Activated CD4-positive, alpha-beta memory T cell treated with anti-CD3 and anti-CD28 coated beads, Interleukin-2, amount 10 ng/mL, durations not matched to agents 7 days and 5 days (primary cell): ENCODE results near the gene SAMHD1. TPM values are rescaled to one million over a fixed set of nuclear protein-coding genes. Genes with fewer than 3 reads are reported as not detected.

Source experiments
- total RNA-seq, 2 experiments: library from RNA; stranded (reverse); gene quantifications; one replicate each; pipeline ENCODE4 v1.2.3, GENCODE V29; 2021

SAMHD1 gene
- total RNA-seq, 2 experiments from 2014 or later, result 272 TPM

Other genes starting within 250 kb of the SAMHD1 start
- gene NDRG3, start 205.6 kb downstream of the SAMHD1 start, total RNA-seq, result 10 to 100 TPM; 32.8 to 33.7 TPM
- 10 to 100 TPM; 31.9 to 32.0 TPM for gene DSN1, start 177.9 kb downstream of the SAMHD1 start, total RNA-seq
- not detected for gene TLDC2, start 75.6 kb downstream of the SAMHD1 start, total RNA-seq
- gene RBL1, start 144.3 kb upstream of the SAMHD1 start, total RNA-seq, result 10 to 100 TPM; 45.2 to 45.6 TPM
- 100 to 1,000 TPM; 168 to 179 TPM for gene RPN2, start 227.6 kb upstream of the SAMHD1 start, total RNA-seq
- 1 to 10 TPM; 1.7 to 2.2 TPM for gene MROH8, start 227.8 kb upstream of the SAMHD1 start, total RNA-seq